NCI-H1930 (cell line): ENCODE results near the gene SLC28A2.
"Not testable (repeated sequence)": the region's sequence is repeated elsewhere in the genome, so short reads cannot be mapped to it uniquely, and the experiment has no call there.

Experiments used
- DNase-seq, 2 experiments: peaks; one replicate each; lab custom pipeline; 2025; lab: John Stamatoyannopoulos, UW

The SLC28A2 gene, protein sequence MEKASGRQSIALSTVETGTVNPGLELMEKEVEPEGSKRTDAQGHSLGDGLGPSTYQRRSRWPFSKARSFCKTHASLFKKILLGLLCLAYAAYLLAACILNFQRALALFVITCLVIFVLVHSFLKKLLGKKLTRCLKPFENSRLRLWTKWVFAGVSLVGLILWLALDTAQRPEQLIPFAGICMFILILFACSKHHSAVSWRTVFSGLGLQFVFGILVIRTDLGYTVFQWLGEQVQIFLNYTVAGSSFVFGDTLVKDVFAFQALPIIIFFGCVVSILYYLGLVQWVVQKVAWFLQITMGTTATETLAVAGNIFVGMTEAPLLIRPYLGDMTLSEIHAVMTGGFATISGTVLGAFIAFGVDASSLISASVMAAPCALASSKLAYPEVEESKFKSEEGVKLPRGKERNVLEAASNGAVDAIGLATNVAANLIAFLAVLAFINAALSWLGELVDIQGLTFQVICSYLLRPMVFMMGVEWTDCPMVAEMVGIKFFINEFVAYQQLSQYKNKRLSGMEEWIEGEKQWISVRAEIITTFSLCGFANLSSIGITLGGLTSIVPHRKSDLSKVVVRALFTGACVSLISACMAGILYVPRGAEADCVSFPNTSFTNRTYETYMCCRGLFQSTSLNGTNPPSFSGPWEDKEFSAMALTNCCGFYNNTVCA

GRCh38 chr15:45251888-45252287 is at the start of gene SLC28A2:
SLC28A2 (plus strand) TSS chr15:45252234; CDS start chr15:45253216, 982 bp downstream.
- no peak for DNase-seq

- no peak for DNase-seq
These were observed 48.9 kb upstream of the SLC28A2 start for GRCh38 chr15:45203182-45203581.

DNA sequence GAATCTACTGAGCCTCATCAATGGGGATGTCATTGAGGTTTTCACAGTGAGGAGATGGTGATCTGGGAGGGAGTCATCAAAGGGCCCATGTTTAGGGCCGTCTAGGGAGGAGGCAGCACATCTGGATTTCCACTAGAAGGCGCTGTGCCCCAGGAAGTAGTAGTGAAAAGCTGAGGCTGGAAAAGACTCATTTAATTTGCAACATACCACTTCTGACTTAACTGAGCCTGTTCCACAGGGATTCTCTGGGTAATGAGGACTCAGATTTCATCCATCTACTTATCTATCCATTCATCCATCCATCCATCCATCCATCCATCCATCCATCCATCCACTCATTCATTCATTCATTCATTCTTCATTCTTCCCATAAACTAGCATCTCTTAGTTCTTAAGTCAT is 46.8 kb upstream of the SLC28A2 start:
- peak; percentile 12 to 46 for DNase-seq

DNA sequence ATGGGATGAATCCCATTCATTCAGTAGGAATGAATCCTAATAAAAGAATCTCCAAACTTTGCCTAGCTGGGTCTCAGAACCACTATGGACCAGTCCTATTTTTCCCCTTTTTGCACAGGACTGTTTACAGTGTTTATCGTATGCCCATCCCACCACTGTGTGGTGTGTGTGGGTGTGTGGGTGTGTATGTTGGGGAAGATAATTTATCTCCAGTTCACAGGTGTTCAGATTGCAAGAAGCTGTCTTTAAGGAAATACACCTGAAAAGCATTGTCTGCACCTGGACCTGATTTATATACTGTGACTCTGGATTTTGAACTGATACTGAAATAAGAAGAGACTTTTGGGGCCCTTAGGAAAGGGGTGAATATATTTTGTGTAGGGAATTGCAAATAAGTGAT is 39.5 kb upstream of the SLC28A2 start:
- no peak for DNase-seq

GRCh38 chr15:45221053-45221599 is 30.9 kb upstream of the SLC28A2 start:
- DNase-seq, result no peak

- no peak for DNase-seq
These were observed 30.1 kb upstream of the SLC28A2 start for GRCh38 chr15:45221967-45222366.

GRCh38 chr15:45224621-45225217 is 27.3 kb upstream of the SLC28A2 start:
- DNase-seq, result no peak

DNA sequence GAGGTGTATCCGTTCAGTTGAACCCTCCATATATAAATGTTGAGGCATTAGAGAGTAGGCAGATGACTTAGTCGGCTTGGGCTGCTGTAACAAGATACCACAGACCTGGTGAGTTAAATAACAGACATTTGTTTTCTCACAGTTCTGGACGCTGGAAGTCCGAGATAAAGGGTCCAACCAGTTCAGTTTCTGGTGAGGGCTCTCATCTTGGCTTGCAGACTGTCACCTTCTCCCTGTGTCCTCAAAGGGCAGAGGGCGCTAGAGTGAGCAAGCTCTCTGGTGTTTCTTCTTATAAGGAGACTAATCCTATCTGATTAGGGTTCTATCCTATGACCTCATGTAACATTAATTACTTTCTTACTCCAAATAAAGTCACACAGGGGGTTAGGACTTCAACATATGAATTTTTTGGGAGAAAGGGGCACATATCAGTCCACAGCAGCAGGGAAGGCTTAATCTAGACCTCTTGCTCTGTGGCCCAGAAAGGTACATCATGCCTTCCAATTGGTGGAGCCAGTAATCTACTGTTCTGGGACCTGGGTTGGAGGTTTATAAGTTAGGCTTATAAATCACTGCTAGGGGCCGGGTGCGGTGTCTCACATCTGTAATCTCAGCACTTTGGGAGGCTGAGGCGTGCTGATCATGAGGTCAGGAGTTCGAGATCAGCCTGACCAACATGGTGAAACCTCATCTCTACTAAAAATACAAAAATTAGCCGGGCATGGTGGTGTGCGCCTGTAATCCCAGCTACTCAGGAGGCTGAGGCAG is 26.3 kb upstream of the SLC28A2 start:
- DNase-seq, result no peak

GRCh38 chr15:45228931-45229330 is 23.1 kb upstream of the SLC28A2 start:
- DNase-seq, result no peak

GRCh38 chr15:45230245-45230965 is 21.6 kb upstream of the SLC28A2 start:
- DNase-seq, result no peak

DNA sequence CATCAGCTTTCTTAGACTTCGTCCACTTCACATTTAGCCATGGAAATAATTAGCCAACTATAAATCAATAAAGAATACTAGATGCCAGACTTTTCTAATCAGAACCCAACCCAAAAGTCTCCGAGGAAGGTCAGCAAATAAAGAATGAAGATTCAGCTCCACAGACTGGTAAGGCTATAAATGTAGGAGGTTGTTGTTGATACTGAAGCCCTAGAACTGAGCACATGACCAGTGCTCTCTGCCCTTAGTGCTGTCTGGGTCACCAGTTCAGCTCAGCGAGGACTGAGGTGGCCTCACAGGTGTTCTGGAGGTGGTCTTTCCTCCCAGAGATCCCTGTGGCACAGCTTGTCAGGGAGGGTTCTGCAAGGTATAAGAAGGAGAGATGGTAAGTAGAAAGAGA is 20.9 kb upstream of the SLC28A2 start:
- no peak for DNase-seq

- no peak for DNase-seq
These were observed 20.0 kb upstream of the SLC28A2 start for GRCh38 chr15:45231864-45232562.

GRCh38 chr15:45234562-45235235 is 17.3 kb upstream of the SLC28A2 start:
- DNase-seq, result no peak

DNA sequence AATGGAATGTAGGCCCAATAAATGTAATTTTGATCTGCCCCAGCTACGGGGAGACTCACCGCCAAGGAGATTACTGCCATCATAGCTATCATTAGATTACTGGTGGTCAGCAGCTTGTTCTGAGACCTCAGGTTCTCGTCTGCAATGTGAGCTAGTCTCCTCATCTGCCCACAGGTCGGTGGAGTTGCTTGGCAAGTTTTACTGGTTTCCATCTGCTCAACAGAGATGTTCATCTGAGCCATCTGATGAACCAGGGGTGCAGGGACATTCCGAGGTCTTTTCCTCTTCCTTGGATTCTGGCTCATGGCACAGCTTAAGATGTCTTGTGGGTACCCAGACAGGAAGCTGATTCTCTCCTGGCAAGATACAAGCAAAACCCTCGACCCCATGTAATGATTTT is 15.2 kb upstream of the SLC28A2 start:
- not testable (repeated sequence) for DNase-seq

- DNase-seq, result no peak
These were observed 9.7 kb upstream of the SLC28A2 start for GRCh38 chr15:45242289-45242688.

DNA sequence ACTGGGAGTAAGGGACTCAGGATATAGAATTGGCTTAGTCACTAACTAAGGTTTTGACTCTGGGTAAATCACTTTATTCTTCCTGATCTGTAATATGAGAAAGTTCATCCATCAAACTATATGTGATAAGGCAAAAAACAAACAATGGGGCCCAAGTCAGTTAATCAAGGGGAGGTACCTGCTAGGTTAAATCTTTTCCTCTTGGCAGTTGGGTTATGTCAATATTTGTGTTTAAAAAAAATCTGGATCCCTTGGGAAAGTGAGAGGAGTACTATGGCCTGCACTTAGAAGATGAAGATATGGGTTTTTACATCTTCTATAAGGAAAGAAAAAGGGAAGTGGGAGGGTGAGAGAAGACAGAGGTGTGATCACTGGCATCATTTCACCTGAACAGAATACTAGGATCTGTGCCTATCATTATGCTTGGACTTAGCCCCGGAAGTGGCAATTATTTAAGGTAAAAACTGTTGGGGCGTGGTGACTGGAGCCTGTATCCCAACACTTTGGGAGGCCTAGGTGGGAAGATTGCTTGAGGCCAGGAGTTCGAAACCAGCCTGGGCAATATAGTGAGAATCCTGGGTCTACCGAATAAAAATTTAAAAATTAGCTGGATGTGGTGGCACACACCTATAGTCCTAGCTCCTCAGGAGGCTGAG is 2.8 kb upstream of the SLC28A2 start:
- no peak for DNase-seq

GRCh38 chr15:45253330-45253729 is 1.3 kb downstream of the SLC28A2 start:
- no peak for DNase-seq

GRCh38 chr15:45254405-45254804 is 2.4 kb downstream of the SLC28A2 start:
- DNase-seq, result no peak

- DNase-seq, result not testable (repeated sequence)
These were observed 2.8 kb downstream of the SLC28A2 start for GRCh38 chr15:45254824-45255223.

DNA sequence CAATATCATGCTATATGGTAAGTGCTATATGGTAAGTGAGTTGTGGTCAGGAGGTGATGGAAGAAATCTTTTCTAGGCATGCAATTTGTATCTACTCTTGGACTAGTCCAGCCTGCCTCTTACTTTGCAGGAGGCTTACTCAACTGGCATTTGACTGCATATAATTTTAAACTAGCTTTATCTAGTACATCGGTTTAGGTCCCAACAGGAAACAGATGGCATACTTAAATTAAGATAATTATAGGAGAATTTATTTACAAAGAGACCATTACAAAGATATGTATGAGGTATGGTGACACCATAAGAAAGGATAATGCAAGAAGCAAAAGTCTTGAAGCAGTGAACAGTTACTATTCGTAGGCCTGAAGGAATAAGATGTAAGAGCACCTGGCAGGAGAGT is 7.8 kb downstream of the SLC28A2 start:
- no peak for DNase-seq
